Stimulated activated CD4-positive, alpha-beta T cell treated with anti-CD3 and anti-CD28 coated beads, Interleukin-4, amount 100 ng/mL, for 48 hours (primary cell): ENCODE results near the gene TMEM63C.
"Not testable (repeated sequence)": the region's sequence is repeated elsewhere in the genome, so short reads cannot be mapped to it uniquely, and the experiment has no call there.

Source experiments
- DNase-seq, 2 donors: peaks; one replicate each; pipeline ENCODE4 v3.0.0-alpha.2; 2020; ENCODE audit warnings: low read depth in 2 of 2

TMEM63C gene

DNA sequence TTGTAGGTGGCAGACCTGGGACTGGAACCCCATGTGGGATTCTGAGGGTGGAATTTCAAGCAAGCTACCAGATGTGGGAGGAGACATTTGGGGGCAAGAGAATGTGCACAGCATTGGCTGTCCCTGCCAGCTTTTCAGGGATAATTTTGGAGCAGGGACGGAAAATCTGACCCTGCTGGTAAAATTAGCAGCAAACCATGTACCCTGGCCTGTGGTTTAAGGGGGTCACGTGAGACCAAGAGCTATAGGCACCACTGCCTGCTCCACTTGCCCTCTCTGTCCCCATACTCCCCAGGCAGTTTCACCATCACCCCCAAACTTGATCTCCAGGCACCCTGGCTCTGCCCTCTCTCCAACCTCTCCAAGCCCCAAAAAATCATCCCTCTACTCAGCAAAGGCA lies 26.5 kb upstream of the TMEM63C start:
- DNase-seq = no peak

DNA sequence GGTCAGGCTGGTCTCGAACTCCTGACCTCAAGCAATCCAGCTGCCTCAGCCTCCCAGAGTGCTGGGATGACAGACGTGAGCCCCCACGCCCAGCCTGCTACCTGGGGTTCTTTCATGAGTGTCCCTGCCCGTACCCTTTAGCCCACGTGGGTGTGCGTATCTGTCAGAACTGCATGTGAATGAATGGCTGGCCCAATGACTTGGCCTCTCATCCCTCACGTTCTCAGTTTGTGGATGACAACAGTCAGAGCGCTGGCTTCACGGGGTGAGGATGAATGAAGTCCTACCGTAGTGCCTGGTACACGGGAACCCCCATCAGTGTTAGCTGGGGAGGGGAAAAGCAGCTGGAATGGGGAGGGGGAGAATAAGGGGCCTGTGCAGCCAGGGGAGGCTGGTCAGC lies 23.9 kb upstream of the TMEM63C start:
- DNase-seq = no peak

DNA sequence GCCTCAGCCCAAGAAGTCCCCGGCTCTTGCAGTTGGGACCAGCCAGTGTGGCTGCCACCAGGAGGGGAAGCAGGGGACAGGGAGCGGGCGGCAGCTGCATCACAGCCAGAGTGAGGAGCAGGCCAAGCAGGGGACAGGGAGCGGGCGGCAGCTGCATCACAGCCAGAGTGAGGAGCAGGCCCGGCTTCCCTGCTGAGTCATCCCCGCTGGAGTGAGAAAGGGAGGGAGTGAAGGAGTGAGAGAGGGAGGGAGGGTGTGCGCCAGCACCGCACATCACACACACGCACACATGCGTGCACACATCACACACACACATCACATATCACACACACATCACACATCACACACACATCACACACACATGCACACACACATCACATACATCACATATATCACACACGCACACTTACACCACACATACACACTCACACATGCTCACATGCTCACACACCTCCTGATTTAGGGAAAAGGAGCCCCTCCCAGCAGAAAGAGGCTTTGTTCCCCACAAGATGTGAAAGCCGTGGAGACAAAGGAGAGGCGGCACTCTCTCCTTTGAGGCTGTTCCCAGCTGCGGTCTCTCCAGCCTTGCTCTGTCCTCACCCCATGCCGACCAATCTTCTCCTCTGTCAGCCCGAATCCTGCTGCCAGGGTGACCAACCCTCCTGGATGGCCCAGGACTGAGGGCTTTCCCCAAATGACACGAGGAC lies 23.3 kb upstream of the TMEM63C start:
- DNase-seq = no peak

DNA sequence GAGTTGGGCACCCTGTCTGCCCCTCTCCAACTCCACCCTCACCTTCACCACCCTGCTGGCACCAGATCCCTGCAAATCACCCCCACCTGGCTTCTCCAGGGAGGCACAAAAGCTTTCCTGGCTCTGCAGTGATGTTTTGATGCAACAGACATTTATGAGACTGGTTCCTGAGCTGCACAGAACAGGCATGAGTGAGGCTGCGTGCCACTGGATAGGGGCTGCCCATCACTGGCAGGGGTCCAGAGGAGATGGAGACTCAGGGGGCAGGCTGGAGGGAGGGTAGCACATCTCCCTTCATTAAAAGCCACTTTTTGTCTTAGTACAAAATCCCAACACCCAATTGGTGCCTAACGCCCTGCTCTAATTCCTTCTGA lies 22.7 kb upstream of the TMEM63C start:
- DNase-seq = no peak

DNA sequence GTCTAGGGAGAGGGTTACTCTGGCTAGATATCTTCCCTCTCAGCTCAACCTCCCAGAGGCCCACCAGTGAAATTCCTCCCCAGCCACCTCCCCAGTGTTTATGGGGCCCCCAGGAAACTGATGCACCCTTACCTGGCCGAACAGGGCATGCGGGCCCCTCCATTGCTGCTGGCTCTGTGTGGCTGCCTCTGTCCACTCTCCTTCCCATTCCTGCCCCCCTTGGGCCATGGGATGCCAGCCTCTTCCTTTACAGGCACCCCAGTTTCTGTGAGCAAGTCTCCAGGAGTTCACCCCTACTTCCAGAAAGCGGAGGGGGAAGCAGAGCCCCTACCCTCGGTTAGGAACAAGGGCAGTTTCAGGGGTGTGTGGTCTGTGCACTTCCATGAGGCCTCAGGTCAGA lies 20.6 kb upstream of the TMEM63C start:
- DNase-seq = no peak

DNA sequence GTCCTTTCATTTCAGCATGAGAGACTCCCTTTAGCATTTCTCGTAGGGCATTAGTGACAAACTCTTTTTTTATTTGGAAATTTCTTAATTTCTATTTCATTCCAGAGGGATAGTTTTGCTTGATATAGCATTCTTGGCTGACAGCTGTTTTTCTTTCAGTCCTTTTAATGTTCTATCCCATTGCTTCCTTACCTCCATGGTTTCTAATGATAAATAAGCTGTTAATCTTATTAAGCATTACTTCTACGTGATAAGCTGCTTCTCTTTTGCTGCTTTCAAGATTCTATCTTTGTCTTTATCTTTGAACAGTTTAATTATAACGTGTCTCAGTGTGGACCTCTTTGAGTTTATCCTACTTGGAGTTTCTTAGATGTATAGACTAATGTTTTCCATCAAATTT lies 11.6 kb upstream of the TMEM63C start:
- DNase-seq = no peak

DNA sequence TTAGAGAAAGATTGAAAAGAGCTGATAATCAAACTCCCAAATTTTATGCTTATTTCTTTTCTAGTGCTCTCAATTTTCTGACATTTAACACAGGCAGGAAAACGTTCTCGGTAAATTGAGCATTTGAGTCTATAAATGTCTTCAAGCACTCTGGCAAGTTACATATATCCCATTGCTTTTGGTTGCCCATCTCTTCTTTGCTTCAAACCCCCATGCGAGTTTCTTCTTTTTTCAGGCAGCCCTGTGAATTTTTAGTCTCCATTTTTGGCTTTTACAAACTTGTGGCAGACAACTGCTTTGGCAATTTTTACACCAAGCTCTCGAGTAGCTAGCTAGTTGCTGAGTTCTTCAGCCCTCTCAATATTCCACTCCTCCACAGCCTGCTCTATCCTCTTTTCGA lies 8.7 kb upstream of the TMEM63C start:
- no peak for DNase-seq

DNA sequence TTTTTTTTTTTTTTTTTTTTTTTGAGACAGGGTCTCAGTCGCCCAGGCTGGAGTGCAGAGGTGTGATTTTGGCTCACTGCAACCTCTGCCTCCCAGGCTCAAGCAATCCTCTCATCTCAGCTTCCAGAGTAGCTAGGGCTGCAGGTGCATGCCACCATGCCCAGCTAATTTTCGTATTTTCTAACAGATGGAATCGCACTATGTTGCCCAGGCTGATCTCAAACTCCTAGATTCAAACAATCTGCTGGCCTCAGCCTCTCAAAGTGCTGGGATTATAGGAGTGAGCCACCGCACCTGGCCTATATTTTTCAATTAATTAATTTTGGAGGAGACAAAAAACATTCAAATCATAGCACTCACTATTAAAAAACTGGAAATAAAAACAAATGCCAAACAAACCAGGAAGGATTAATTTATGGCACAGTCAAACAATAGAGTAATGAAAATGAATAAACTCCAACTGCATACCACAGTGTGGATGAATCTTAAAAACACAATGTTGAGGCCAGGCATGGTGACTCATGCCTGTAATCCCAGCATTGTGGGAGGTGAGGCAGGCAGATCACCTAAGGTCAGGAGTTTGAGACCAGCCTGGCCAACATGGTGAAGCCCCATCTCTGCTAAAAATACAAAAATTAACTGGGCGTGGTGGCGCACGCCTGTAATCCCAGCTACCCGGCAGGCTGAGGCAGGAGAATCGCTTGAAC lies 7.5 kb upstream of the TMEM63C start:
- DNase-seq = not testable (repeated sequence)

DNA sequence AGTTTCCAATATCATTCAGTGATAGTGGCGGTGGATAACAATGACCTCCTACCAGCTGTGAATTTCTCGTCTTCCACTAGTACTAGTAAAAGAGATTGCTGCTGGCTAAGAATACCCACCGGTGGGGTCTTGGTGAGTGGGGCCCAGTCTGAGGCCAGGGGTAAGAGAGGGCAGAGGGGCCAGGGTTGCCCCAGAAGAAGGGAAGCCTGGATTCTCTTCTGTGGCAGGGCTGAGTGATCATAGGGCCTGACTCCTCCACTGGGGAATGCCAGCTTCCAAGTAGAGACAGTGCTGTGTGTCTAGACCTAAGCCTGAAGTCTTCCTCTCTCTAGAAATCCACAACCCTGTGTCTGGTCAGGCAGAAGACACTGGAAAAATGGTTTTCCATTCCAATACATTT lies 5.8 kb upstream of the TMEM63C start:
- DNase-seq = no peak

DNA sequence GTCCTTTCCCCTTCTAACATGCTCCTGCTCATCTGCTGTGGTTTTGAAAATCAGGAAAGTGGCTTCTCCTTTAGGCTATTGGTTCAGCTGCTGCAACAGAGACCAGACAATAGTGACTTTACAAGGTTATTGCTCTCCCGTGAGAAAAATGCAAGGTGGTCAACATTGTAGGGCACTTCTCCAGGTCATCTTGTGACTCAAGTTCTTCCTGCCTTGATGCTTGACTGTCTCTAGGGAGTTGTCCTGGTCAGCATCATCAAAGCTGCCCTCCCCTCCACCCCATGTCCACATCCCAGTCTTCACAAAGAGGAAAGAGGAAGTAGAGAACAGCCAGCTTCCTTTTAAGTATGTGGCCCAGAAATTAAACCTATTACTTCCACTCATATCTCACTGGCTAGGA lies 3.9 kb upstream of the TMEM63C start:
- DNase-seq = no peak

DNA sequence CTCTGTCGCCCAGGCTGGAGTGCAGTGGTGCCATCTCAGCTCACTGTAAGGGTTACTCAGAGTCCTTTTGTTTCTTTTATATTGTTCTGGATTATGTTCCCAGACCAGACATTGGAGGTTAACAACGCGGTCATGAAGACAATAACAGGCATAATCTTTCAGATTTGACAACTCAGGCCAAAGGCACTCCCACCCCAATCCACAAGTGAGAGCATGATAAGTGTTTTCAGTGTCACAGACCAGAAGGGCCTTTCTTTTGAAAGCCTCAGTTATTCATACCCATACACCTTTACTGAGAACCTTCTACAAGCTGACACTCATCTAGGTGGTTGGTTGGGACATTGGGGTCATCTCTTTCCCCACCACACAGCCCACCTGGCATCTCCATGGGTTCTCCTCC lies 2.9 kb upstream of the TMEM63C start:
- no peak for DNase-seq

DNA sequence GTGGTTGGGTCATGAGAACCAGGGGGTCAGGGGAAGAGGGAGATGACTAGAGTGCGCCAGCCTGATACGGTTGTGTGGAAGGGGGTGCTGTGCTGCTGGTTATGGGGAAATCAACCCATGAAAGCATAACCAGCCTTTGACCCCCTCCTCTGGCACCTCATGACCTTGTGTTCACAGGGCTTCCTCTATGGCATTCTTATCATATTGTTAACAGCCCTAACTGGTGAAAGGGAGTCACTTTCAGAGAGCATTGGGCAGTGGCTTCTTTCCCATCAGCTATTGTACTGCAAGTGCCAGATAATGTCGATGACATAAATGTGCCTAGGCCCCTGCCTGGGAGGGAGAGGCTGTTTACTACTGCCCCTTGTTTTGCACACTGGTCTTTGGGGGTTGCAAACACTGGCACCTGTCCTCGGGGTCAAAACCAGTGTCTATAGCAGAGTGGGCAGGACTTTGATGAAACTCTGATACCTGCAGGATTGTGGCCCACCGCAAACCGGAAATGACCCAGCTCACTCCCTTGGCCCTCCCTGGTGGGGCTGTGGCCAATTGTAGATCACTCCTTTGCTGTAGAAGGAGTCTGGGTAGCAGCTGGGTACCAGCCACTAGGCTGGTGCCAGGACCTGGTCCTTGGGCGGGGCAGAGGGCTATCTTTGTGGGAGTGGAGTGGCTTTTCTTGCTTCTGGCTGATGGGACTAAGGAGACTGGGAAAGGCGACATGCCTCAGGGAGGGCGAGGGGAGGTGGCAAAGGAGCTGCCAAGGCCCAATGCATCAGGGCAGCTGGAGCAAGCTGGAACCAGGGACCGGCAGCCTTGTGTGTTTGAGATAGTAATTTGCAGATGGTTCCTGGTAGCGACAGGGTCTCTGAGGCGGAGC lies 634 bp upstream of the TMEM63C start:
- no peak for DNase-seq

DNA sequence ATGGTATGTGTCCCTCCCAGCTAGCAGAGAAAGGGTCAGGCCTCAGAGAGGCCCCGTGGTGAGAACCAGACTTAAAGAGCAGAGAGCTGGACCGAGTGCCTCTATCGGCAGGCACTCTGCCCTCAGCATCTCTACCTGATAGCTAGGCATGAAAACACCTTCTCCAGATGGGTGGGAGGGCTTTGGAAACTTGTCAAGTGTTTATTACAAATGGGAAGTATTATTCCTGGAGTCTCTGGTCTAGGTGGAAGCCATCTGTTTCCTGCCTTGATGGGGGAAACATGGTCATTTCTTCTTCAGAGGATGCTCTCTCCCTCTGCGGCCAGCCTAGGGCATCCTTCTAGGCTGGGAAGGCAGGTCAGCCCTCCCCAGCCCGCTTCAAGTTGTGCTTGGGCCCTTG lies 2.3 kb downstream of the TMEM63C start:
- no peak for DNase-seq

DNA sequence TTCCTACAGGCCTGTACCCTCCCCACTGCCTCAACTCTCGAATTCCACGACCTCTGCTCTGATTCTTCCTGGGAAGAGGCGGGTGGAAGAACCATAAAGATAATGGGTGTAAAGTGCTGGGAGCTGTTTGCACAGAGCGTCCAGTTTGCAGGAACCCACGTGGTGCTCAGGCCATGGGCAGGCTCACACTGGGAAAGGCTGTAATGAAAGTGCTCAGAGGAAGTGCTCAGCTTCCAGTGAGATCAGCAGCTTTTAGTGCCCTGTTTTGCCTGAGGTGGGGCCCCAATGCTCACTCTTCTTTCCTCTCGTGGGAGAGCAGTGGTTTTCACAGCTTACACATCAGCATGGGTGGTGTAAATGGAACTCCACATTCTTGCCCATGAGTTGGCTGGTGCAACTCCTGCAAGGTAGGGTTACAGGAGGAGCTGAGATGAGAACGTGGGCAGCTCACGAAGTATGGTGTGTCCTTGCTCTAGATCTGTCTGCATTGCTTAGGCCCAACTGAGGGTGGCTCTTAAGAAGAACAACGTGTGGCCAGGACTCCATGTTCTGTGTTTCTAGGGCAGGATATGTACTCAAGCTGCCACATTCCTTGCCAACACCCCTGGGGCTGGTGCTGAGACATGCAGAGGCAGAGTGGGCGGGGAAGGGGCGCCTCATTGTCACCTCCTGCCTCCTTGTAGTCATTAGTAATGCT lies 2.9 kb downstream of the TMEM63C start:
- DNase-seq = no peak

DNA sequence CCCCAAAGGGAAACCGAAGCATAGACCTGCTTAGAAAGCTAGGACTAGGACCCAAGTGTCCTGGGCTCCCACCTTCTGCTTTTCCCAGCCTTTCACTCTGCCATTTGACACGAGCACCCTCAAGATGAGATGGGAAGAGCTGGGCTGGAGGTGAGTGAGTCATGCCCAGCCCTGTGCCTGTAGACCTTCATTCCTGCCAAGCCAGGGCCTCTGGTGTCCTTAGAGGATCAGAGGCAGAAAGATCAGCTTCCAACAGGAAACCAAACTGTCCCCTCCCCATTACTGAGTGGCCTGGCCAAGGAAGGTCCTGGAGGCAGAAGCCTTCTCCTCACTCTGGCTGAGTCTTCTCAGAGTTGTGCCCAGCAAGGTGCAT lies 3.5 kb downstream of the TMEM63C start:
- no peak for DNase-seq

DNA sequence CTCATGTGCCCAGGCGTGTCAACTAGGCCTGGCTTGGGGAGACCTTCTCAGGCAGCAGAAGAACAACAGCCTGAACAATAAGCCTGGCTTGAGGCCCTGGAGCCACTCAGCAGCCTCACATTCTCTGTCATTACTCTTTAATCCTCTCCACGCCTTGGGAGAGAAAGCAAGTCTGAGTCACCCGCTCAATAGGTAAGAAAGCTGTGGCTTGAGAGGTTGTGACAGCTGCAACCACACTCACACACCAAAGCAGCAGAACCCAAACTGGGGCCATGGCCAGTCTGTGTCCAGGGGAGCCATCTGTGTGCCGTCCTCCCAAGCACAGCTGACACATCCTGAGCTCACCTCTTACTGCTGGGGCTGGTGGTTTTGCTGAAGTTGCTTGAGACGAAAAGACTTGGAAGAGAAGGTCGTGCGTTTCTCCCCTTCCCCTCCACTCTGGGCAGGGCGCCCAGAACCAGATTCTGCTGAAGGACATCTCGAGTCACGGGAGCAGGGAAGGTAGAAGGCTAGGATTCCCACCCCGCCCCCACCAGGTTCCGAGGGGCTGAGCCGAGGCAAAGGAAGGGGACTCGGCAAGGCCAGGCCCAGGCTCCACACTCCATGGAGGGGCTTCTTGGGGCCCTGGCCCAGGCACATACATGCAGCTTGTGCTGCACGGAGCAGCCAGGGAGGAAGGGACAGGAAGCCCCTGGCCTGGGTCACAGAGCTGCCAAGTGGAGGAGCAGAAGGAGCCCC lies 5.5 kb downstream of the TMEM63C start:
- DNase-seq = no peak

DNA sequence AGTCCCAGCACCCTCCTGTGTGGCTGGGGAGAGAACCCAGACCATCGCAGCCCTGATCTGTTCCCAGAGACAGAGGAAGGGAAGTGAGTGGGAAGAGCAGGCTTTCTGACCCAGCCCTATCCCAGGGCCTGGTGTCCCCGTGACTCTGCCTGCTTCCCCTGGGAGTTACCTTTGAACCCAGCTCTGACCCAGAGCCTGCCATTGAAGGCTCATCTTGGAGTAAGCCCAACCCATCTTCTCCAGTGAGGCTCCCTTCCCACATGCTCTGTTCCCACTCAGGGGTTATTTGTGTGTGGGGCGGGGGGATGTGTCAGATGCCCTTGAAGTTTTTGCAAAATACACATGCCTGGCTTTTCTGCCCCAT lies 6.0 kb downstream of the TMEM63C start:
- no peak for DNase-seq

DNA sequence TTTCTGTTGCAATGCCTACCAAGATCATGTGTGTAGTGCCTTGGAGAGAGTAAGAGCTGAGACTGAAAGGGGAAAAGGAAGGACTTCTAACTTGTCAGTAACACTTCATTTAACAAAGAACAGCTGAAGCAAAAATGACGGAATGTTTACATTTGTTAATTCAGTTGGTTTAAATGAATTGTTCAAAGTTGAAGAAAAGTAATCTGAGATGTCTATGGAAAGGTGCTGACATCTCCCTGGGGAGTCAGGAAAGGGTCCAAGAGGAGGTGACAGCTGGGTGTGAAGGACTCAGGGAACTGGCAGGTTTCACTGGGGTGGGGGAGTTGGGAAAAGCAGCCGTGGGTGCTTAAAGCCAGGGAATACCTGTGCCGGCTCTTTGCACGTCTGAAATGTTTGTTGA lies 7.9 kb downstream of the TMEM63C start:
- DNase-seq = no peak

DNA sequence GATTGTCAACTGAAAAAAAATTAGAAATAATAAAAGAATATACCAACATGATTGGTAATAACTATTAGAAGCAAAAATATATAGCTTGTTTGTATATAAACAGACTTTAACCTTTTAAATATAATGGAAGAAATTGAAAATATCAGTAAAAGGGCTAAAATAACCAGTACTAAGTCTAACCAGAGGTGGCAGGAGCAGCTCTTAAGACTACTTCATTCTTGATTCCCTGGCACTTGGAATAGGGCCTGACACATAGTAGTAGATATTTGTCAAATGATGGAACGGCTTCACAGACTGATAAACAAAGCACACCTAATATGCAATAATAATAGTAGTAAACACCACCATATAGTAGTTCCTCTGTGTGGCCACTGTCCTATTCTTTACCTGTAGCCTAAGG lies 9.4 kb downstream of the TMEM63C start:
- no peak for DNase-seq

DNA sequence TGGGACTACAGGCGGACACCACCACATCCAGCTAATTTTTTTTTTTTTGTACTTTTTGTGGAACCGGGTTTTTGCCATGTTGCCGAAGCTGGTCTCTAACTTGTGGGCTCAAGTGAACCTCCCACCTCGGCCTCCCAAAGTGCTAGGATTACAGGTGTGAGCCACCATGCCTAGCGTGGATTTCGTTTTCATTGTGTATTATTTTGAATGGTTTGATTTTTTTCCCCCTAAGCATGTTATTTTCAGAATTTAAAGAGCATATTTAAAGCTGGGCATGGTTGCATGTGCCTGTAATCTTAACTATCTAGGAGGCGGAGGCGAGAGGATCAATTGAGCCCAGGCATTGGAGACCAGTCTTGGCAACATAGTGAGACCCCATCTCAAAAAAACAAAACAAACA lies 13.1 kb downstream of the TMEM63C start:
- no peak for DNase-seq

DNA sequence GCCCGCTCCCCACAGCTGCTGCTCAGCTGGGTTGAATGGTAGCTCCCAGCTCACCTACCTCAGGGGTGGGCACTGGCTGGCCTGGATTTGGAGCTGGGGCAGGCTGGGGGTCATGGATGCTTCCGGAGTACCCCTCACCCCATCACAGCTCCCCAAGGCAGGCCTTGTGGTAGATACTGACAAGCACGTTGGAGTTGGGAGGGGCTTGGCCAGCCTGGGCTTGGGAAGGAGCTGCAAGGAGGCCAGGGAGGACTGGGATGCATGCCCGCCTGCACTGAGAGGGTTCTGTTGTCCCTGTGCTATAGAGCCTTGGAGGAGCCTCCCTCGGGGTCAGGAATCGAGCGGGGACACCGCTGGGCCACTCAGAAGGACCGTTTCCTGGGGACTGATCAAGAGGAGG lies 14.2 kb downstream of the TMEM63C start:
- DNase-seq = no peak

DNA sequence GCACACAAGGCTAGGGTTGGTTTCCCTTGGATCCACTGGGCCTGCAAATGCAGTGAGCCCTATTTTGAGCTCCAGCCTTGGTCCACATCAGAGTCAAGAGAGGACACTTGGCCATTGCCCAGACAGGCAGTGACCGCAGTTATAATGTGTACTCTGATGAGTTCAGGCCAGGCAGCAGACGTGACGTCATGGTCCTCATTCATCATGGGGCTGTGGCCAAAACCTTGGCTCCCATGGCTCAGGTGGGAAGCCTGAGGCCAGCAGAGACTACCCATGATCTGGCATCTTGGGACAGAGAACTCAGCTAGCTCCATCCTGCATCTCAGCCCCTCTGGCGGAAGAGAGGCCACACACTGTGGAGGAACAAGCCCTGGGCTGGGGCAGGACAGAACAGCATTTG lies 16.4 kb downstream of the TMEM63C start:
- no peak for DNase-seq
